HG03280 (cell line): ENCODE measurements around the gene MISP3.

Experiments
- ATAC-seq: cut with Tn5 transposase; IDR thresholded peaks from one replicate; pipeline ENCODE4 v1.9.1; 2021; ENCODE audit warnings: mild to moderate bottlenecking, moderate library complexity; ENCODE audit not compliant: unreplicated experiment

MISP3 gene

GRCh38 chr19:14101003-14101545 lies 28.5 kb downstream of the MISP3 start:
- no peak for ATAC-seq

- no peak for ATAC-seq
Measured at GRCh38 chr19:14102102-14102696, 29.6 kb downstream of the MISP3 start.

- ATAC-seq: no peak
Measured at GRCh38 chr19:14102756-14103155, 30.2 kb downstream of the MISP3 start.

GRCh38 chr19:14103310-14103709 lies 30.7 kb downstream of the MISP3 start:
- no peak for ATAC-seq

- no peak for ATAC-seq
Measured at GRCh38 chr19:14105680-14106079, 33.1 kb downstream of the MISP3 start.

GRCh38 chr19:14106840-14107239 lies 34.3 kb downstream of the MISP3 start:
- no peak for ATAC-seq

- ATAC-seq: no peak
Measured at GRCh38 chr19:14107581-14108461, 35.2 kb downstream of the MISP3 start.

- no peak for ATAC-seq
Measured at GRCh38 chr19:14110650-14111049, 38.1 kb downstream of the MISP3 start.

- no peak for ATAC-seq
Measured at GRCh38 chr19:14111486-14111885, 38.9 kb downstream of the MISP3 start.

- ATAC-seq: no peak
Measured at GRCh38 chr19:14112051-14112808, 39.6 kb downstream of the MISP3 start.

GRCh38 chr19:14112809-14113385 lies 40.3 kb downstream of the MISP3 start:
- ATAC-seq: no peak

GRCh38 chr19:14113762-14114414 lies 41.3 kb downstream of the MISP3 start:
- no peak for ATAC-seq

GRCh38 chr19:14114439-14114838 lies 41.9 kb downstream of the MISP3 start:
- no peak for ATAC-seq

GRCh38 chr19:14114854-14115253 lies 42.3 kb downstream of the MISP3 start:
- ATAC-seq: no peak

GRCh38 chr19:14115756-14116155 lies 43.2 kb downstream of the MISP3 start:
- no peak for ATAC-seq

- ATAC-seq: no peak
Measured at GRCh38 chr19:14116525-14116917, 43.9 kb downstream of the MISP3 start.

GRCh38 chr19:14116918-14117578 lies 44.5 kb downstream of the MISP3 start:
- peak; percentile 13 for ATAC-seq

- ATAC-seq: peak; percentile 88
Measured at GRCh38 chr19:14117668-14118164, 45.1 kb downstream of the MISP3 start, which contains the start of gene PRKACA. Gene PRKACA (minus strand): TSS chr19:14117762. CDS start chr19:14117547, 215 bp downstream.

GRCh38 chr19:14118165-14119051 lies 45.8 kb downstream of the MISP3 start:
- ATAC-seq: no peak
